Tibial artery (tissue), 4 donors: ENCODE measurements around the gene CLPSL1.

Experiments
- DNase-seq, 2 donors: peaks; one replicate each; pipeline ENCODE4 v3.0.0-alpha.2; 2019
- H3K27ac ChIP-seq, 2 donors: fragments of 200-600 bp; sonication (generic) in 1 of 2; 1 replicate in 1 of 2; 2 replicates in 1 of 2; pipeline ENCODE4 v1.5.1; 2018 to 2019; ENCODE audit warnings: mild to moderate bottlenecking in 1 of 2
- H3K27me3 ChIP-seq, 2 donors: fragments of 200-600 bp; sonication (generic) in 1 of 2; one replicate each; pipeline versions ENCODE4 v1.5.1 to v1.6.0; 2016 to 2019
- H3K36me3 ChIP-seq, 3 donors: fragments of 200-600 bp; sonication (generic) in 2 of 3; one replicate each; pipeline ENCODE4 v1.5.1; 2016 to 2019; ENCODE audit warnings: mild to moderate bottlenecking in 2 of 3
- H3K4me1 ChIP-seq, 4 donors: fragments of 200-600 bp; sonication (generic) in 2 of 4; 1 replicate in 3 of 4; 2 replicates in 1 of 4; pipeline ENCODE4 v1.5.1; 2016 to 2019
- H3K4me3 ChIP-seq, 2 donors: fragments of 200-600 bp; sonication (generic) in 1 of 2; 1 replicate in 1 of 2; 2 replicates in 1 of 2; pipeline ENCODE4 v1.5.1; 2018 to 2019; ENCODE audit warnings: mild to moderate bottlenecking in 2 of 2
- H3K9me3 ChIP-seq, 3 donors: fragments of 200-600 bp; sonication (generic) in 1 of 3; one replicate each; pipeline ENCODE4 v1.5.1; 2016 to 2019
- CTCF ChIP-seq, 2 experiments: fragments of 200-600 bp in 1 of 2; fragments of 450-650 bp in 1 of 2; IDR thresholded peaks; one replicate each; pipeline ENCODE4 v1.5.1; 2017 to 2019; ENCODE audit warnings: antibody characterized with exemption in 2 of 2, mild to moderate bottlenecking in 1 of 2, moderate library complexity in 1 of 2
- intact Hi-C: fragments of 100-400 bp; cut with DNase I; formaldehyde crosslinking; loops from one replicate; pipeline ENCODE4 v1.15.0; 2023; ENCODE audit warnings: low total_unique reads

The CLPSL1 gene

GRCh38 chr6:35786272-35786671 lies 5.5 kb downstream of the CLPSL1 start:
- DNase-seq = no peak
- H3K4me1 ChIP-seq = no peaks in the 10 kb centered on the region
- no peak overlapping the region for H3K4me3 ChIP-seq
- no peak for TF ChIP-seq CTCF (IDR thresholded peaks at IDR 0.05)
- H3K27me3 ChIP-seq = peaks cover 0 to 58% of the 10 kb centered on the region in 2 donors
- intact Hi-C loops = no loop called here
- no peaks in the 10 kb centered on the region for H3K9me3 ChIP-seq
- H3K27ac ChIP-seq = no peak overlapping the region
- H3K36me3 ChIP-seq = no peaks in the 10 kb centered on the region

GRCh38 chr6:35786810-35787209 lies 6.0 kb downstream of the CLPSL1 start:
- DNase-seq = no peak
- Histone ChIP-seq H3K27me3 (peaks cover 0 to 62% of the 10 kb centered on the region in 2 donors), H3K4me3 (no peak overlapping the region), H3K9me3 (no peaks in the 10 kb centered on the region), H3K36me3 (no peaks in the 10 kb centered on the region), H3K27ac (no peak overlapping the region), H3K4me1 (no peaks in the 10 kb centered on the region)
- intact Hi-C loops = loop anchor here (1.0 kb wide), 1 partner anchor 11 kb away; no protein-coding TSS in a partner anchor
- TF ChIP-seq CTCF (IDR thresholded peaks at IDR 0.05) = no peak

DNA sequence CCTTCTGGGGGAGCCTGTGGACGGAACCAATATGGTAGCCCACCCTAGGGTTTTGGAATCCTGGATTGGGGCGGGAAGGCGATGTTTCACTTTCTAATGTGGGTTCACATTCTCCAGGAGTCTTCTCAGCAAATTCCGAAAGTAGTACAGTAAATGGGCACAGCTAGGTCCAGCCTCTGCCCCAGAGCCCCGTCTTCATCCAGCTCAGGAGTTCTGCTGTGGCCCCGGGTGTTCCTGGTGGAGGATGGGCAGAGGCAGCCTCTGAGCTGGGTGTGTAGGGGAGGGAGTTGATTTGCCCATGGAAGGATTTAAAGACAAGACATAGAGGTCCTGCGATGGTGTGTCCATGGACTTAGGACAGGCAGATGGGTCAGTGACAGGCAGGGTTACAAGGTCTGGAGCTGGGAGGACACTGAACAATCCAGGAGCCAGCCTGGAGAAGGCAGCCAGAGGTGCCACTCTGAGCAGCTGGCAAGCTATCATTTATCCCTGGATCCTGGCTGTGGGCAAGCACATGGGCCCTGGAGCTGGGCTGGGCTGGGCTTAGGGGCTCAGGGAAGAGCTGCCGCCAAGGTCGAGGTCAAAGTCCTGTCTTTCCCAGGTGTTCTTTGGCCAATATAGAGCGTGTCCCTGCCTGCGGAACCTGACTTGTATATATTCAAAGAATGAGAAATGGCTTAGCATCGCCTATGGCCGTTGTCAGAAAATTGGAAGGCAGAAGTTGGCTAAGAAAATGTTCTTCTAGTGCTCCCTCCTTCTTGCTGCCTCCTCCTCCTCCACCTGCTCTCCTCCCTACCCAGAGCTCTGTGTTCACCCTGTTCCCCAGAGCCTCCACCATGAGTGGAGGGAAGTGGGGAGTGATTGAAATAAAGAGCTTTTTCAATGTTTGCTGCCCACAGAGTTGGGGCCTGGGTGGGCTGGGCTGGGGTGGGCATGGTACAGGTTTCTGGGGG lies 6.7 kb downstream of the CLPSL1 start:
- TF ChIP-seq CTCF (IDR thresholded peaks at IDR 0.05) = no peak
- Histone ChIP-seq H3K36me3 (no peaks in the 10 kb centered on the region), H3K27me3 (peaks cover 0 to 62% of the 10 kb centered on the region in 2 donors), H3K27ac (no peak overlapping the region), H3K4me3 (no peak overlapping the region), H3K9me3 (no peaks in the 10 kb centered on the region), H3K4me1 (no peaks in the 10 kb centered on the region)
- intact Hi-C loops = loop anchor here (1.0 kb wide), 1 partner anchor 11 kb away; no protein-coding TSS in a partner anchor
- no peak for DNase-seq

DNA sequence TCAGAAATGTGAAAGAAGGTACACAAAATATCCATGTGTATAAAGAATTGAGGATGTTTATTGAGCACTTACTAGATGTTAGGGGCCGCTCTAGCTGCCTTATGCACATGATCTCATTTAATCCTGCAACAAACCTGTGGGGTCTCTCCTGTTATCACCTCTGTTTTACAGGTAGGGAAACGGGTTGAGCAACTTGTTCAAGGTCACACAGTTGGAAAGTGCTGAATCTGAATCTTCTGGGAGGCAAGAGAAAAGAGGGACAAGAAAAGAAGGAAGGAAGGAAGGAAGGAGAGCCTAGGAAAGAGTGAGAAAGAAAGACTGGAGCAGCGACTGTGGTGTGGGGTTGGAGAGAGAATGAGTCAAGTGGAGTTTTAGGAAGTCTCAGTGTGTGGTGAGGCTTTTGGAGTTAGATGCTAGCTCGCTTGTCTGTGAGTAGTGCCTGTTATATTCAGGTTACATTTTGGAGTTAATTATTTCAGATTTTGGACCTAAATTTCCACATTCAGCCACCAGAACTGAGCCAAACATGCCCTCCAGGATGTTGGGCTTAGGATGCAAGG lies 7.7 kb downstream of the CLPSL1 start:
- DNase-seq = no peak
- H3K9me3 ChIP-seq = no peaks in the 10 kb centered on the region
- no peaks in the 10 kb centered on the region for H3K4me1 ChIP-seq
- TF ChIP-seq CTCF (IDR thresholded peaks at IDR 0.05) = no peak
- peaks cover 0 to 59% of the 10 kb centered on the region in 2 donors for H3K27me3 ChIP-seq
- no peaks in the 10 kb centered on the region for H3K36me3 ChIP-seq
- H3K27ac ChIP-seq = no peak overlapping the region
- no peak overlapping the region for H3K4me3 ChIP-seq
- intact Hi-C loops = no loop called here

DNA sequence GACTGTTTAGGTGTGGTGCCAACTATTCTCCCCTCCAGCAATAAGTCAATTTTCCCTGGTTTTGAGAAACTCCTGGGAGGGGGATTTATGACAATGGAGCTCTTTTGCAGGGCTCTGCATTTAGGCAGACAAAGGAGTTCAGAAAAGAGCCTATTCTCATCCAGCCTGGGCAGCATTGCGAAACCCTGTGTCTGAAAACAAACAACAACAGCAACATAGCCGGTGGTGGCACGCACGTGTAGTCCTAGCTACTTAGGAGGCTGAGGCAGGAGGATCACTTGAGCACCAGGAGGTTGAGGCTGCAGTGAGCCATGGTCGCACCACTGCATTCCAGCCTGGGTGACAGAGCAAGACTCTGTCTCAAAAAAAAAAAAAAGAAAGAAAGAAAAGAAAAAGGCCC lies 9.9 kb downstream of the CLPSL1 start:
- intact Hi-C loops = no loop called here

More for the DNA sequence above, 9.9 kb downstream of the CLPSL1 start:
- Histone ChIP-seq H3K27me3 (peaks cover 0 to 64% of the 10 kb centered on the region in 2 donors), H3K9me3 (no peaks in the 10 kb centered on the region), H3K27ac (no peak overlapping the region), H3K36me3 (no peaks in the 10 kb centered on the region), H3K4me1 (no peaks in the 10 kb centered on the region), H3K4me3 (no peak overlapping the region)
- no peak for TF ChIP-seq CTCF (IDR thresholded peaks at IDR 0.05)
- DNase-seq = no peak
